NT2/D1 (cell line): ENCODE results near the gene B3GNT9.

ENCODE experiments used
- DNase-seq: peaks from one replicate; pipeline ENCODE4 v3.0.0-alpha.2; 2011; ENCODE audit warnings: low read depth, low spot score
- H3K27me3 ChIP-seq: 2 replicates; pipeline ENCODE4 v1.6.0; 2011; ENCODE audit warnings: mild to moderate bottlenecking; ENCODE audit not compliant: insufficient read length, insufficient read depth
- H3K36me3 ChIP-seq: 2 replicates; pipeline ENCODE4 v1.6.1; 2011; ENCODE audit warnings: mild to moderate bottlenecking, low read length, mixed read lengths; ENCODE audit not compliant: insufficient read depth, insufficient read length
- H3K4me1 ChIP-seq: 2 replicates; pipeline ENCODE4 v1.5.1; 2011; ENCODE audit not compliant: insufficient read depth, insufficient read length
- H3K4me3 ChIP-seq: 2 replicates; pipeline ENCODE4 v1.5.1; 2011; ENCODE audit warnings: low read depth; ENCODE audit not compliant: insufficient read length
- H3K9ac ChIP-seq: 2 replicates; pipeline ENCODE4 v1.6.0; 2011; ENCODE audit warnings: low read depth; ENCODE audit not compliant: insufficient read length
- H3K9me3 ChIP-seq: 2 replicates; pipeline ENCODE4 v1.5.1; 2011; ENCODE audit warnings: mild to moderate bottlenecking, low read length; ENCODE audit not compliant: insufficient read depth
- SUZ12 ChIP-seq: IDR thresholded peaks from 2 replicates; pipeline ENCODE4 v1.6.1; 2011; ENCODE audit not compliant: insufficient read length, insufficient read depth; ENCODE audit errors: extremely low read depth
- YY1 ChIP-seq: IDR thresholded peaks from 2 replicates; pipeline ENCODE4 v1.6.1; 2011; ENCODE audit not compliant: insufficient read length, insufficient read depth
- ZNF274 ChIP-seq: IDR thresholded peaks from 2 replicates; pipeline ENCODE4 v1.6.1; 2011; ENCODE audit warnings: mild to moderate bottlenecking, low read depth, low read length

Gene B3GNT9

DNA sequence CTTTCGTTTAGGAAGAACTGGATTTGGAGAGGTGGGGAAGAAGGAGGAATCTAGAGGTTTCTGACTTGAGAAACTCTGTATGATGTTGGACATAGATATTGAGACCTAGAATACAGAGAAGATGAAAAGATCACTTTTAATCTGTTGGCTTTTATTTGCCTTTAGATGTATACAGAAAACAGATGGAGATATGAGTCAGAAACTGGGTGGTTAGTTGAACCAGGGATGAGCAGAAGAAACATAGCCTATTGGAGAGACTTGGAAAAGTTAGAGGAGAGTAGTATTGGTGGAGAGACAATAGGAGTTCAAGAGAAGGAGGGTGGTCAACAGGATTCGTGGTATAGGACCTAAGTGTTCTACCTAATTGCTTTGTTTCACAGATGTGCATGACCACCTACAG lies 36.0 kb downstream of the B3GNT9 start:
- H3K4me1 ChIP-seq, result peaks cover 3% of the 10 kb centered on the region
- H3K27me3 ChIP-seq, result no peaks in the 10 kb centered on the region
- no peaks in the 10 kb centered on the region for H3K9me3 ChIP-seq
- TF ChIP-seq YY1 (no peak), ZNF274 (no peak), SUZ12 (no peak)
- peaks cover 21% of the 10 kb centered on the region for H3K36me3 ChIP-seq
- H3K4me3 ChIP-seq, result no peak overlapping the region
- H3K9ac ChIP-seq, result no peak overlapping the region
- DNase-seq, result no peak

DNA sequence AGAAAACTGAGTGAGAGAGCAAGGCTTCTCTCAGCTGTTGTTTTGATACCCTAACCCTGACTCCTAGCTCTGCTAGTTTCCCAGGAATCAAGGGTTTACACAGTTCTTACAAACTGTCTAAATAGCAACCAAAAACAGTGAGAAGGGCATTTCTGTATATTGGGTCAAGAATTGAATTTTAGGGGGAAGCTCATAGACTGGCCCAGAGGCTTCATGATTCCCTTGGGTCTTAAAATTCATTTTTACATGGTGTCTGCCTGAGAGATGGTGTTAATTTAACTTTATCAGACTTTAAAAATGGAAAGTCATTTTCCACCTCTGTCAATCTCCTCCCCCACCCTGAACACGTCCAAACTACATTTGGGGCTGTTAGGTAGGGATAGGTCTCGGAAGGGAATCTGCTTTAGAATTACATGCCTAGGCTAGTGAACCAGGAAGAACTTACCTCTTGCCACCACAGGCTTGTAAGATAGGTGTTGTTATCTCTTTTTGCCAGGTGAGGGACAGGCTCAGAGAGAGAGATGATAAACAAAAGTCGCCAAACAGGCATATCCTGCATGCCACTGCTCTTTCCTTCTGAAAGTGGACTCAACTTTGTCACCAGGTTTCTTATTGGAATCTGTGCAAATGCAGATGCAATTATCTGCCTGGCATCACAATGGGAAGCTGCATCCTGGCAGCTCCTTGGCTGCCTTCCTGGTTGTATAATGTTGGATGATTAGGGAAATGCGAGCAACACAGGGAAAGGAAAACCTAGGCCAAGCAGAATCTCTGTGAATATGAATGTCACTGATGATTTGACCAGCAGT lies 38.0 kb downstream of the B3GNT9 start:
- Histone ChIP-seq H3K9me3 (no peaks in the 10 kb centered on the region), H3K27me3 (no peaks in the 10 kb centered on the region), H3K9ac (no peak overlapping the region), H3K4me1 (peaks cover 6% of the 10 kb centered on the region), H3K4me3 (no peak overlapping the region), H3K36me3 (peaks cover 16% of the 10 kb centered on the region)
- DNase-seq, result no peak
- TF ChIP-seq ZNF274, result no peak
- no peak for TF ChIP-seq YY1
- no peak for TF ChIP-seq SUZ12

DNA sequence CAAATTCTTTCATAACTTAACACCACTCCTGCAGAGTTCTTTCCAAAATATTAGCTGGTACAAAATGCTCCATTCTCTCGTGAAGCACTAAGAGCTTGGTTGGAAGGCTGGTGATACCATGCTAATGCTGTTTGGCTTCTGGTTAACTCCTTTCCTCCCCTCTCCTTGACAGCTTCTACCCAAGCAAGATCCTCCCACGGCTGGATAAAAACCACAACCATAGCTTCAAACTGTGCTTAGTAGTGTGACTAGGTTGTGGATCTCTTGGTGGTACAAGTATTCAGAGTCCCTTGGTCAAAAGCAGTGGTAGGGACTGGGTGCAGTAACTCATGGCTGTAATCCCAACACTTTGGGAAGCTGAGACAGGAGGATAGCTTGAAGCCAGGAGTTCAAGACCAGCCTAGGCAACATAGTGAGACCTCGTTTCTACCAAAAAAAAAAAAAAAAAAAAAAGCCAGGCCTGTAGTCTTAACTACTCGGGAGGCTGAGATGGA lies 38.8 kb downstream of the B3GNT9 start:
- no peak overlapping the region for H3K9ac ChIP-seq

DNA sequence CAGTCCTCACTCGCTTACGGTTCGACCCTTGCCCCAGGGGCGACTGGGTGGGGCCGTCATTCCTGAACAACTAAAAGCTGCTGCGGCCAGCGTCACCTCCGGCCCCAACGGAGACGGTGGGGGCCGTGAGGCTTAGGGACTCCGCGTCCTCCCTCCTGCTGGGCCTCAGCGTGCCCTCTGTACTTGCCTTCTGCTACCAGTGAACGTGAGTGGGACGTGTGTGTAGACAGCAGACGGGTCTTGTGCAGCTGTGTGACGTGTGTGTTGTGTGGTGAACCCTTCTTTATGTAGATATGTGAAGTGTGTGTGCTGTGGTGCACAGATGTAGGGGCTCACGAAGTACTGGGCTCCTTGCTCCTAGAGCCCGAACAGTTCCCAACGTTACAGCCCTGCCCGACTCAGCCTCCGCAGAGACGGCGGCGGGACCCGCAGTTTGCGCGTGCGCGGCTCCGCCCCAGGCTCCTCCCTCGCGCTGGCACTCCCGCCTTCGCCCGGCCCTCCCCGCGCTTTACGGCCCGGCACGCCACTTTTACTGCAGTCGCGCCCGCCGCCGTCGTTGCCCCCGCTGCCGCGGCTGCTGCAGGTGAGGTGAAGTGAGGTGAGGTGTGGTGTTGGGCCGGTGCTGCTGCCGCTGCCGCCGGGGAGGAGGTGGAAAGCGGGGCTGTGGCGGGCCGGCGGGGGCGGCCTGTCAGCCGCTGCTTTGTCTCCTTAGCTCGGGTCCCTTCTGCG lies 41.2 kb downstream of the B3GNT9 start, which contains the start of gene PHAF1:
TSS of gene PHAF1 (plus strand) at position 535 of the 729 bp plus-strand sequence. CDS start 235 bp downstream, outside the sequence.
- H3K27me3 ChIP-seq, result no peaks in the 10 kb centered on the region
- peak within 1 kb of the TSS; percentile 99 for H3K9ac ChIP-seq
- peak within 1 kb of the TSS; percentile 100 for H3K4me3 ChIP-seq
- peaks cover 6% of the 10 kb centered on the region for H3K4me1 ChIP-seq
- H3K9me3 ChIP-seq, result no peaks in the 10 kb centered on the region
- peak; percentile 94 for DNase-seq
- H3K36me3 ChIP-seq, result peaks cover 16% of the 10 kb centered on the region
- TF ChIP-seq YY1 (no peak), ZNF274 (no peak), SUZ12 (no peak)

More for the DNA sequence above, 38.8 kb downstream of the B3GNT9 start:
- Histone ChIP-seq H3K36me3 (peaks cover 16% of the 10 kb centered on the region), H3K9me3 (no peaks in the 10 kb centered on the region), H3K4me1 (peaks cover 6% of the 10 kb centered on the region), H3K4me3 (no peak overlapping the region), H3K27me3 (no peaks in the 10 kb centered on the region)
- no peak for TF ChIP-seq ZNF274
- TF ChIP-seq SUZ12, result no peak
- no peak for TF ChIP-seq YY1
- DNase-seq, result no peak

DNA sequence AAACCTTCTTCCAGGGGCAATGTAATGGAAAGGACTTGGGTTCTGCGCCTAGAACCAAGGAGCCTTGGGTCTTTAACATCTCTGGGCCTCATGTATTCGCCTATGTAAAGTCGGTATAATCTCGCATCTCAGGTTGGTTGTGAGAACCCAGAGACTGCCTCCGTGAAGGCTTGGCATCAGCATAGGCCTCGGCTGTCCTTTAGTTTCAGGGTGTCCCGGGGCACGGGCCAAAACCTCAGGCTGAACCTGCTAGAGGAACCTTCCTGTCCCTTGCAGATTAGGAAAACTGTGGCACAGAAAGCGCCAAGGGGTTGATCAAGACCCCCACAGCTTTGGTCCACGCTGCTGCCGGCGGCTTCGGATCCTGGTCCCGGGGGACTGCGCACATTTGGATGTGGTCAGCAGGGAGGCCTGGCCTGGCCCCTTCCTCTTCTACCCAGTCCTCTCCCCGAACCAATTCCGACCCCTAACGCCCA lies 41.8 kb downstream of the B3GNT9 start:
- H3K4me3 ChIP-seq, result peak overlapping the region; percentile 100
- TF ChIP-seq YY1 (no peak), ZNF274 (no peak), SUZ12 (no peak)
- peak overlapping the region; percentile 99 for H3K9ac ChIP-seq
- peaks cover 6% of the 10 kb centered on the region for H3K4me1 ChIP-seq
- no peak for DNase-seq
- H3K36me3 ChIP-seq, result peaks cover 16% of the 10 kb centered on the region
- no peaks in the 10 kb centered on the region for H3K27me3 ChIP-seq
- no peaks in the 10 kb centered on the region for H3K9me3 ChIP-seq

DNA sequence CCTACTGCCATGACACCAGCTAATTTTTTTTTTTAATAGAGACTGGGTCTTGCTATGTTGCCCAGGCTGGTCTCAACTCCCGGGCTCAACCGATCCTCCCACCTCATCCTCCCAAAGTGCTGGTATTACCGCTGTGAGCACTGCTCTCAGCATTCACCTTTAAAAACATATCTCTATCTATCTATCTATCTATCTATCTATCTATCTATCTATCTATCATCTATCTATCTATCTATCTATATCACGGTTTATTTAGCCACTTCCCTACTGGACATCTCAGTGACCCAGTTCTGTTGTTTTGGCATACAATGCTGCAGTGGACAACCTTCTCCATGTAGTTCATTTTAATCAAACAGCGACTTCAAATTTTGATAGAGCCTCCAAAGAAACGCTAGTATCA lies 42.3 kb downstream of the B3GNT9 start:
- peak overlapping the region; percentile 99 for H3K9ac ChIP-seq
- TF ChIP-seq SUZ12, result no peak
- no peak for TF ChIP-seq YY1
- no peak for TF ChIP-seq ZNF274
- H3K27me3 ChIP-seq, result no peaks in the 10 kb centered on the region
- no peak overlapping the region for H3K4me3 ChIP-seq
- no peaks in the 10 kb centered on the region for H3K9me3 ChIP-seq
- DNase-seq, result no peak
- H3K4me1 ChIP-seq, result peaks cover 6% of the 10 kb centered on the region
- H3K36me3 ChIP-seq, result peaks cover 16% of the 10 kb centered on the region

DNA sequence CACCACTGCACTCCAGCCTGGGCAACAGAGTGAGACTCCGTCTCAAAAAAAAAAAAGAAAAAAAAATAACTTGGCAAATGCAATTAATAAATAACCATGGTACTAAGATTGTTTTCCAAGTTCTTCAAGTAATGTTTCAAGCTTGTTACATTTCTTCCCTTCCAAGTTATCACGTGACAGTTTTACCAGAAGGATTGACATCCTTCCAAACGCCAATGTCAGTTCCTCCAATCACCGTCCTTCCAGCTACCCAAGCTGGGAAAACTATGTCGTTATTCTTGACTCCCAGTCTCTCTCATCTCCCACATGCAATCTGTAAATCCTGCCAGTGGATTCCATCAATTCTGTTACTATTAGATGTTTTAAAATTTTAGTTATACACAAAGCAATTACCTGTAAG lies 44.9 kb downstream of the B3GNT9 start:
- no peak for DNase-seq
- TF ChIP-seq YY1 (no peak), ZNF274 (no peak), SUZ12 (no peak)
- peaks cover 3% of the 10 kb centered on the region for H3K36me3 ChIP-seq
- no peak overlapping the region for H3K9ac ChIP-seq
- H3K4me3 ChIP-seq, result no peak overlapping the region
- no peaks in the 10 kb centered on the region for H3K27me3 ChIP-seq
- peaks cover 3% of the 10 kb centered on the region for H3K4me1 ChIP-seq
- H3K9me3 ChIP-seq, result no peaks in the 10 kb centered on the region
